Upper lobe of right lung (tissue), 1 donor: ENCODE data around the gene CAND1. TPM values are rescaled to one million over a fixed set of nuclear protein-coding genes. Genes with fewer than 3 reads are reported as not detected.
A peak's percentile ranks its signal among the peaks of the same experiment; 100 is the strongest.

Experiments used
- ATAC-seq: fragments of 200-7000 bp; cut with Tn5 transposase; one replicate; pipeline ENCODE4 v1.9.1; 2020; ENCODE audit warnings: mild to moderate bottlenecking, moderate library complexity
- DNase-seq: peaks from one replicate; pipeline ENCODE4 v3.0.0-alpha.2; 2020
- H3K27ac ChIP-seq: fragments of 200-600 bp; one replicate; pipeline ENCODE4 v1.8.0; 2022
- H3K27me3 ChIP-seq: fragments of 200-600 bp; one replicate; pipeline ENCODE4 v1.8.0; 2022; ENCODE audit warnings: mild to moderate bottlenecking
- H3K36me3 ChIP-seq: fragments of 200-600 bp; one replicate; pipeline ENCODE4 v1.8.0; 2022
- H3K4me1 ChIP-seq: fragments of 200-600 bp; one replicate; pipeline ENCODE4 v1.8.0; 2022
- H3K4me3 ChIP-seq: fragments of 200-600 bp; one replicate; pipeline ENCODE4 v1.8.0; 2022; ENCODE audit warnings: mild to moderate bottlenecking
- H3K9me3 ChIP-seq: fragments of 200-600 bp; one replicate; pipeline ENCODE4 v1.8.0; 2022
- CTCF ChIP-seq: fragments of 200-600 bp; IDR thresholded peaks from one replicate; pipeline ENCODE4 v1.8.0; 2022; ENCODE audit warnings: antibody characterized with exemption
- intact Hi-C: fragments of 100-400 bp; cut with DNase I; formaldehyde crosslinking; loops from one replicate; pipeline ENCODE4 v1.11.0; 2022
- total RNA-seq: library from RNA; stranded (reverse); fragmentation: NEBNext Ultra II Directional; extraction: Animal tissue kit (Norgen Biotek cat#: 25700); gene quantifications from one replicate; pipeline ENCODE4 v1.2.1, GENCODE V29; 2021
- donor health status: DM: no; HTN: yes; CAD: no; lungs with severe emphysema.

Gene CAND1
- total RNA-seq, 1 donor from 2014 or later = 98.0 TPM

DNA sequence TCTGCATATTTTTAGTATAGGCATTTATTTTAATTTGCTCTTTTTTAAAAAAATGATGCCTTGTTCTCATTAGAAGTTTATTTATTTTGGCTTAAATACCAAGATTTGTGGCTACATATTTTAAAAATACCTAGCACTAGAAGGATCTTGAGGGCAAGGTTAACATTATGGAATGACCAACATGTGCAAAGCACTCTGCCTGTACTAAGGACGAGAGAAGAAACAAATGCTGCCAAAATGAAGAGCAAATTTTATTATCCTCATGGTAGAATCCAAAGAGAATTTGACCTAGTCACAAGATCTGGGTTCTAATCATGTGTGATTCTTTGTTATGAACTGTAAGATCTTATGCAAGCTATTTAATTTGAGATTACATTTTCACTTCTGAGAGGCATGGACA lies 2.8 kb downstream of the CAND1 start:
- intact Hi-C loops = no loop called here
- Histone ChIP-seq H3K36me3 (no peaks in the 10 kb centered on the region), H3K4me3 (peak overlapping the region; percentile 88), H3K27me3 (no peaks in the 10 kb centered on the region), H3K4me1 (peaks cover 55% of the 10 kb centered on the region), H3K27ac (no peak overlapping the region), H3K9me3 (no peaks in the 10 kb centered on the region)
- no peak for ATAC-seq
- DNase-seq = no peak
- no peak for TF ChIP-seq CTCF

DNA sequence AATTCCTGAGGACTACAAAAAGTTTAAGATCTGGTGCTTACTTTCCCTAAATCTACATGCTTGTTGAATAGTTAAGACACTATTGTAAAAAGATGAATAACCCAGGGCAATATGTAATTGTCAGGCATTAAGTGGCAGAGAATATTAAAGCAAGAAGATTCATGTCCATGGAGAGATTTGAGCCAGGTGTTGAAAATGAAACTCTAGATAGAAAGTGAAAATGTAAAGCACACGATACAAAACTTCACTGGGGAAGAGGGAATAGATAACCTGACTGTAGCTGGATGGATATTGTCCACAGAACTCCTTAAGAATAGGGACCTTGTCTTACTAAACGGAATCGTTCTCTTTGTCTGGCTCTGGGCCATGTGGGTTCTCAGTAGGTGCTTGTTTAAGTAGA lies 5.0 kb downstream of the CAND1 start:
- Histone ChIP-seq H3K36me3 (no peaks in the 10 kb centered on the region), H3K9me3 (no peaks in the 10 kb centered on the region), H3K27me3 (no peaks in the 10 kb centered on the region), H3K4me1 (peaks cover 54% of the 10 kb centered on the region), H3K27ac (no peak overlapping the region), H3K4me3 (no peak overlapping the region)
- intact Hi-C loops = no loop called here
- DNase-seq (no peak), ATAC-seq (no peak)
- no peak for TF ChIP-seq CTCF

DNA sequence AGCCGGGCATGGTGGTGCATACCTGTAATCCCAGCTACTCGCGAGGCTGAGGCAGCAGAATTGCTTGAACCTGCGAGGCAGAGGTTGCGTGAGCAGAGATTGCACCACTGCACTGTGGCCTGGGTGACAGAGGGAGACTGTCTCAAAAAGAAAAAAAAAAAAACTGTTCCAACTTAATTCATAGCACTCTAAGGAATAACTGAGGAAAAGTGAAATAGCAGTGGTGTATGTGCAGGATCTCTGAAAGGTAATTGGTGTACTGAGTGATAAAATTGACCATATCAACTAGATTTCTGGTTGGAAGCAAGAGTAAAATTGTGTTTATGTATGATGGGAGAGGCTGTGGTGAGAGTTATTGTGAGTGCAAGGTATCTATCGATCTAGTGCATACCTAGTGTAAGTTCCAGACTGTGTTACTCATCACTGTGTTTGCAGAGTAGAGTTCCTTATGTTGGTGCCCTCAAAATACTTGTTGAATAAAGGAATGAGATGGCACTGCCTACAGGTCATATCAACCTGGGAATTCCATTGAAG lies 6.3 kb downstream of the CAND1 start:
- Histone ChIP-seq H3K9me3 (no peaks in the 10 kb centered on the region), H3K36me3 (no peaks in the 10 kb centered on the region), H3K4me3 (no peak overlapping the region), H3K4me1 (peaks cover 65% of the 10 kb centered on the region), H3K27me3 (no peaks in the 10 kb centered on the region), H3K27ac (no peak overlapping the region)
- intact Hi-C loops = no loop called here
- ATAC-seq (no peak), DNase-seq (no peak)
- no peak for TF ChIP-seq CTCF

DNA sequence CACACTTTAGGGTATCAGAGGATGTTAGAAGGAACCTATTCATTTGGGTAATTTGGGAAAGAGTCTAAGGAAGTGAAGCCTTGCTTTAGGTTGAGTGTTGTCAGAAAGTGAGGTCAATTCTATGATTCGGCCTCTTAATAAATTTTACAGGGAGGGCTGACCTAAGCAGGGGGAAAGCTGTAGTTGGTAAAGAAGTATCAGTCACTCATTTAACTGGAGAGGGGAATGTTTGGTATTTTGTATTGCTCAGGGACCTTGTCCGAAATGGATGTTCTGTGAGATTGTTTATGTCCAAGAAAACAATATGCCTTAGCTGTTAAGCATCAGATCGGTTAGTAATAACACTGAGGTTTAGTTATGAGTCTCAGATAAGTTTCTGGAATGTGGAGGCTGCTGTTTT lies 7.3 kb downstream of the CAND1 start:
- intact Hi-C loops = no loop called here
- ATAC-seq = no peak
- Histone ChIP-seq H3K27me3 (no peaks in the 10 kb centered on the region), H3K4me3 (no peak overlapping the region), H3K9me3 (no peaks in the 10 kb centered on the region), H3K27ac (no peak overlapping the region), H3K36me3 (no peaks in the 10 kb centered on the region), H3K4me1 (peaks cover 58% of the 10 kb centered on the region)
- no peak for TF ChIP-seq CTCF
- no peak for DNase-seq

DNA sequence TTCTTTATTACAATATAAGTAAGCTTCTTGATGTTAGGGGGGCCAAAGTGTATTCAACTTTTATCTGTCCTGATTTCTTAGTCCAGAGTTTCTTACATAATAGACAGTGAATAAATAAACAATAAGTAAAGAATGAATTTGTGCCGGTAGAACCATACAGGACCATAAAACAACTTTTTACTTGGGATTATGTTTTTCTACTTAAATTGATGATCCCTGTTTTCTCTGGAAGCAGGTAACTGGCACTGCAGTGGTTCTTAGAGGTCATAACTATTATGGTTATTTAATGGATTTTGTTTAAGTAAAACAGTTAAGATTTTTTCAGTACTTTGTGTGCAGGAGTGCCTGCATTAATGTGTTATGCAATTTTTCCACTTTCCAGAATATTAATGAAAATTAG lies 10.5 kb downstream of the CAND1 start:
- ATAC-seq (no peak), DNase-seq (no peak)
- Histone ChIP-seq H3K4me1 (peaks cover 29% of the 10 kb centered on the region), H3K36me3 (peaks cover 16% of the 10 kb centered on the region), H3K27me3 (no peaks in the 10 kb centered on the region), H3K4me3 (no peak overlapping the region), H3K27ac (no peak overlapping the region), H3K9me3 (no peaks in the 10 kb centered on the region)
- TF ChIP-seq CTCF = no peak
- intact Hi-C loops = no loop called here

- ATAC-seq = no peak
- intact Hi-C loops = no loop called here
- no peak overlapping the region for H3K4me3 ChIP-seq
Measured at GRCh38 chr12:67280088-67280487, 10.9 kb downstream of the CAND1 start.

More at GRCh38 chr12:67280088-67280487, 10.9 kb downstream of the CAND1 start:
- TF ChIP-seq CTCF = no peak
- no peak overlapping the region for H3K27ac ChIP-seq
- H3K4me1 ChIP-seq = peaks cover 24% of the 10 kb centered on the region
- H3K27me3 ChIP-seq = no peaks in the 10 kb centered on the region
- H3K9me3 ChIP-seq = no peaks in the 10 kb centered on the region
- DNase-seq = no peak
- peaks cover 16% of the 10 kb centered on the region for H3K36me3 ChIP-seq
